Upper lobe of left lung (tissue), 6 donors: Measurements from ENCODE around the gene NAT9. TPM values are rescaled to one million over a fixed set of nuclear protein-coding genes. Genes with fewer than 3 reads are reported as not detected.
A peak's percentile ranks its signal among the peaks of the same experiment; 100 is the strongest.

Experiments used
- ATAC-seq, 2 donors: fragments of 200-7000 bp; cut with Tn5 transposase; one replicate each; pipeline ENCODE4 v1.9.1; 2022; ENCODE audit warnings: mild to moderate bottlenecking in 2 of 2, moderate library complexity in 2 of 2; ENCODE audit not compliant: low FRiP score in 2 of 2
- DNase-seq, 2 donors: peaks; one replicate each; pipeline ENCODE4 v3.0.0-alpha.2; 2019 to 2020
- H3K27ac ChIP-seq, 4 donors: fragments of 200-600 bp; sonication (generic); one replicate each; pipeline ENCODE4 v1.5.1; 2016 to 2019
- H3K27me3 ChIP-seq, 4 donors: fragments of 200-600 bp; sonication (generic); one replicate each; pipeline ENCODE4 v1.5.1; 2017 to 2019
- H3K36me3 ChIP-seq, 4 donors: fragments of 200-600 bp; sonication (generic); one replicate each; pipeline ENCODE4 v1.5.1; 2016 to 2019
- H3K4me1 ChIP-seq, 4 donors: fragments of 200-600 bp; sonication (generic); one replicate each; pipeline ENCODE4 v1.5.1; 2018 to 2019
- H3K4me3 ChIP-seq, 4 donors: fragments of 200-600 bp; sonication (generic); one replicate each; pipeline ENCODE4 v1.5.1; 2017 to 2019; ENCODE audit warnings: mild to moderate bottlenecking in 2 of 4, moderate library complexity in 1 of 4
- H3K9me3 ChIP-seq, 4 donors: fragments of 200-600 bp; sonication (generic); one replicate each; pipeline ENCODE4 v1.5.1; 2018 to 2019
- EP300 ChIP-seq, 4 donors: sonication (generic); formaldehyde crosslinking; IDR thresholded peaks; one replicate each; pipeline ENCODE4 v1.5.1; 2017; ENCODE audit warnings: antibody characterized with exemption in 4 of 4, control low read depth in 2 of 4
- POLR2A ChIP-seq, 4 donors: fragments of 450-650 bp; IDR thresholded peaks; one replicate each; pipeline ENCODE4 v1.5.1; 2016 to 2017; ENCODE audit warnings: antibody characterized with exemption in 4 of 4, mild to moderate bottlenecking in 2 of 4
- POLR2AphosphoS5 ChIP-seq, 2 donors: sonication (generic); formaldehyde crosslinking; IDR thresholded peaks; one replicate each; pipeline ENCODE4 v1.5.1; 2017; ENCODE audit warnings: antibody characterized with exemption in 2 of 2
- WGBS, 2 donors: methylation state at CpG; one replicate each; pipeline ENCODE4 v1.1.5; 2017 to 2018; 5-methylcytosine and 5-hydroxymethylcytosine counted together
- total RNA-seq, 6 donors: library from RNA; depleted of rRNA in 4 of 6; stranded (reverse); fragments of >200 nt in 4 of 6; gene quantifications; one replicate each; pipeline versions ENCODE4 v1.1.0 to v1.2.1, GENCODE V29; 2016 to 2021
- TF ChIP-seq, protein P1 (sequence below), 6 experiments: fragments of 450-650 bp in 4 of 6; fragments of 200-600 bp in 2 of 6; sonication (generic) in 2 of 6; IDR thresholded peaks; one replicate each; pipeline ENCODE4 v1.5.1; 2016 to 2019; ENCODE audit warnings: antibody characterized with exemption in 6 of 6
- donor health status: DM: no; HTN: no; CAD: no; lungs with moderate emphysema.
- donor health status: DM: no; HTN: yes; CAD: no; lungs with severe emphysema.

Gene NAT9
- total RNA-seq, 6 donors from 2014 or later, result 16.1 to 78.6 (median 41.7) TPM

DNA sequence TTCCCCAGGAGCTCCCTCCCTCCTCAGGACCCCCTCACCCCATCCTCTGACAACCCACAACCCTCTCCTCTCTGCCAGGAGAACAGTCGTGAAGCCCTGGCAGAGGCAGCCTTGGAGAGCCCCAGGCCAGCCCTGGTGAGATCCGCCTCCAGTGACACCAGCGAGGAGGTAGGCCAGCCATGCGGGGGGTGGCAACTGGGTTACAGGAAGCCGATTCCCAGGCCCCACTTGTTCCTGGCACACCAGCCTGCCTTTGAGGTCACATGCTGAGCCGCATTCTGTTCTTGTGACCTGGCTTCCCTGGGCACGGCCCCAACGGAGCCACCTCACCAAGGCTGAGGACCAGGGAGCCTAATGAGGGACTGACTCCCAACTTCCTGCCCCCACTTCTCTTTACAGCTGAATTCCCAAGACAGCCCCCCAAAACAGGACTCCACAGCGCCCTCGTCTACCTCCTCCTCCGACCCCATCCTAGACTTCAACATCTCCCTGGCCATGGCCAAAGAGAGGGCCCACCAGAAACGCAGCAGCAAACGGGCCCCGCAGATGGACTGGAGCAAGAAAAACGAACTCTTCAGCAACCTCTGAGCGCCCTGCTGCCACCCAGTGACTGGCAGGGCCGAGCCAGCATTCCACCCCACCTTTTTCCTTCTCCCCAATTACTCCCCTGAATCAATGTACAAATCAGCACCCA, 7.9 kb downstream of the NAT9 start:
- Histone ChIP-seq H3K9me3 (no peaks in the 10 kb centered on the region), H3K27me3 (no peaks in the 10 kb centered on the region), H3K27ac (peak overlapping the region in 2 of 4 donors; percentile 14 to 54), H3K4me3 (no peak overlapping the region), H3K4me1 (peaks cover 0 to 10% (median 3%) of the 10 kb centered on the region in 4 donors), H3K36me3 (peaks cover 10 to 60% (median 42%) of the 10 kb centered on the region in 4 donors)
- DNase-seq (peak in 1 of 2 donors; percentile 68), ATAC-seq (peak in 1 of 2 donors; percentile 3)
- WGBS, 2 donors, result 70 to 77% methylated on average over 16 of the region's 17 CpGs
- TF ChIP-seq POLR2A (IDR thresholded peaks at IDR 0.05) (no peak), EP300 (IDR thresholded peaks at IDR 0.05) (no peak), POLR2AphosphoS5 (IDR thresholded peaks at IDR 0.05) (no peak)
- TF ChIP-seq, protein P1, sequence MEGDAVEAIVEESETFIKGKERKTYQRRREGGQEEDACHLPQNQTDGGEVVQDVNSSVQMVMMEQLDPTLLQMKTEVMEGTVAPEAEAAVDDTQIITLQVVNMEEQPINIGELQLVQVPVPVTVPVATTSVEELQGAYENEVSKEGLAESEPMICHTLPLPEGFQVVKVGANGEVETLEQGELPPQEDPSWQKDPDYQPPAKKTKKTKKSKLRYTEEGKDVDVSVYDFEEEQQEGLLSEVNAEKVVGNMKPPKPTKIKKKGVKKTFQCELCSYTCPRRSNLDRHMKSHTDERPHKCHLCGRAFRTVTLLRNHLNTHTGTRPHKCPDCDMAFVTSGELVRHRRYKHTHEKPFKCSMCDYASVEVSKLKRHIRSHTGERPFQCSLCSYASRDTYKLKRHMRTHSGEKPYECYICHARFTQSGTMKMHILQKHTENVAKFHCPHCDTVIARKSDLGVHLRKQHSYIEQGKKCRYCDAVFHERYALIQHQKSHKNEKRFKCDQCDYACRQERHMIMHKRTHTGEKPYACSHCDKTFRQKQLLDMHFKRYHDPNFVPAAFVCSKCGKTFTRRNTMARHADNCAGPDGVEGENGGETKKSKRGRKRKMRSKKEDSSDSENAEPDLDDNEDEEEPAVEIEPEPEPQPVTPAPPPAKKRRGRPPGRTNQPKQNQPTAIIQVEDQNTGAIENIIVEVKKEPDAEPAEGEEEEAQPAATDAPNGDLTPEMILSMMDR (IDR thresholded peaks at IDR 0.05), result no peak

DNA sequence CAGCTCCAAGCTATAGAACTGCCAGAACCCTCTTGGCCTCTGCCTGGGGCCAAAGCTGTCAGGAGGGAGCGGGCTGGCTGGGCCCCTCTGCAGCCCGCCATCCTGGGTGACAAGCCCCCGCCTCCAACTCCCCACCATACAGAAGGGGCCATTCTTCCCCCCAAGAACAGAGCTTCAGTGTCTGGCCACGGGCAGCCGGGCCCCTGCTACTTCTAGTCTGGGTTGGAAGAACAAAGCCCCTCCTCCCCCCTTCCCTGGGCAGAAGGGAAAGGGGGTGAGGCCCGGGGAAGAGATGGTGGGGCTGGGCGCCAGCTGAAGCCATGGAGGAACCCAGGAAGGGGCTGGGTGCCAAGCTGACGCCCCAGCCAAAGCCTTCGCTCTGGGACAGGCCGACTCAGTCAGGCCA, 9.0 kb downstream of the NAT9 start:
- 80 to 83% methylated on average over 9 to 10 of the region's 10 CpGs for WGBS, 2 donors

DNA sequence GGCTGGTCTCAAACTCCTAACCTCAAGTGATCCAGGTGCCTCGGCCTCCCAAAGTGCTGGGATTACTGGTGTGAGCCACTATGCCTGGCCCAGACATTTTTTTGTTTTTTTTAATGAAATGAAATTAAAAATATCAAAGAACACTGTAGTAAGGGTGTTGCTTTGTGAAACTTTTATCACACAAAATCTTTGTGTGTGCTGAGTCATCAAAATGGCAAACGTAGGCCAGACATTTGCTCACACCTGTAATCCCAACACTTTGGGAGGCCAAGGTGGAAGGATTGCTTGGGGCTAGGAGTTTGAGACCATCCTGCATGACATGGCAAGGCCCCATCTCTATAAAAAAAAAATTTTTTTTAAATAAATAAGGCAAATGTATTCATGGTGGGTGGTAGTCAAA, 9.7 kb downstream of the NAT9 start:
- Histone ChIP-seq H3K4me1 (peaks cover under 1 to 19% (median 10%) of the 10 kb centered on the region in 4 donors), H3K36me3 (peaks cover 0 to 42% (median 24%) of the 10 kb centered on the region in 4 donors), H3K4me3 (no peak overlapping the region), H3K27ac (no peak overlapping the region), H3K9me3 (no peaks in the 10 kb centered on the region), H3K27me3 (no peaks in the 10 kb centered on the region)
- no peak for DNase-seq
- whole genome bisulfite sequencing, 2 donors, result 88 to 95% methylated on average over 2 of the region's 2 CpGs
- TF ChIP-seq POLR2A (IDR thresholded peaks at IDR 0.05) (no peak), EP300 (IDR thresholded peaks at IDR 0.05) (no peak), POLR2AphosphoS5 (IDR thresholded peaks at IDR 0.05) (no peak)
- TF ChIP-seq, protein P1 (IDR thresholded peaks at IDR 0.05), result no peak
- ATAC-seq, result no peak

More for the DNA sequence above, 9.0 kb downstream of the NAT9 start:
- H3K4me1 ChIP-seq, result peaks cover 0 to 14% (median 8%) of the 10 kb centered on the region in 4 donors
- no peaks in the 10 kb centered on the region for H3K27me3 ChIP-seq
- peaks cover 5 to 49% (median 31%) of the 10 kb centered on the region in 4 donors for H3K36me3 ChIP-seq
- ATAC-seq (no peak), DNase-seq (no peak)
- TF ChIP-seq EP300 (IDR thresholded peaks at IDR 0.05) (no peak), POLR2AphosphoS5 (IDR thresholded peaks at IDR 0.05) (no peak), POLR2A (IDR thresholded peaks at IDR 0.05) (no peak)
- TF ChIP-seq, protein P1 (IDR thresholded peaks at IDR 0.05), result no peak
- H3K9me3 ChIP-seq, result no peaks in the 10 kb centered on the region
- peak overlapping the region in 1 of 4 donors; percentile 14 for H3K27ac ChIP-seq
- no peak overlapping the region for H3K4me3 ChIP-seq

DNA sequence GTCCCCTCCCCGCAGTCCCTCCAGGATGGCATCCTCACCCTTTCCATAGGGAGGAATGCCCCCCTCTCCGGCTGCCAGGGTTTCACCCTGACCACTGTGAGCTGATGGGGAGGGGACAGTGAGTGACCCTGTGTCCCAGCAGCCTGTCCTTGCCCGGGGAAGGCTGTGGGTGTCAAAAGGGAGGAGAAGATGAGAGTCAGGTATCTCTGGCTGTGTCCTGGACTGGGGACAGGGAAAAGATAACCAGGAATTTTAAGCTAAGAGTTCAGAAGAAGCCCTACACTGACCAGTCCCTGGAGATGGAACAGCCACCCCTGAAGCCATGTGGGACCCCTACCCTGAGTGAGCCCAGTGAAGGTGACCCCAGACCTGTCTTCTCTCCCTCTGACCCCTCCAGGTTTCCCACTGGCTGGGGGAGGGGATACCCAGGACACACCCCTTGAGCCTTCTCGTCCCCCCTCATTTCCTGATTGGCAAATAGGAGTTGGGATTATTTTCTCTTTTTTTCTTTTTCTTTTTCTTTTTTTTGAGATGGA, 11.3 kb downstream of the NAT9 start:
- Histone ChIP-seq H3K27ac (no peak overlapping the region), H3K4me3 (no peak overlapping the region), H3K36me3 (peaks cover 0 to 27% (median 12%) of the 10 kb centered on the region in 4 donors), H3K27me3 (no peaks in the 10 kb centered on the region), H3K9me3 (no peaks in the 10 kb centered on the region), H3K4me1 (peaks cover 16 to 35% (median 26%) of the 10 kb centered on the region in 4 donors)
- WGBS, 2 donors, result 73 to 90% methylated on average over 4 of the region's 4 CpGs
- ATAC-seq (no peak), DNase-seq (no peak)
- no peak for TF ChIP-seq EP300 (IDR thresholded peaks at IDR 0.05)
- TF ChIP-seq, protein P1 (IDR thresholded peaks at IDR 0.05), result no peak
- TF ChIP-seq POLR2A (IDR thresholded peaks at IDR 0.05), result no peak
- no peak for TF ChIP-seq POLR2AphosphoS5 (IDR thresholded peaks at IDR 0.05)
